Measurements from ENCODE around the gene BCL10. TPM values are rescaled to one million over a fixed set of nuclear protein-coding genes. Genes with fewer than 3 reads are reported as not detected.
A peak's percentile ranks its signal among the peaks of the same experiment; 100 is the strongest.

BCL10 gene
- polyA plus RNA-seq (ENCODE audit: insufficient read length in 12 of 12) = 10 to 100 TPM in 11 of 12 donors, not detected in 1; 12.0 to 19.6 (median 14.7) TPM
- long read RNA-seq, donor 1, transcript BCL10-203 (3 exons, 2,833 nt) = major isoform, 16 of 24 reads
- long read RNA-seq, donor 1, partial matches to known transcripts = 7 of 24 reads
- long read RNA-seq, donor 1, other reads (novel, unspliced or antisense) = 0 of 24 reads
- long read RNA-seq, donor 2, transcript BCL10-203 (3 exons, 2,833 nt) = major isoform, 5 of 7 reads
- long read RNA-seq, donor 2, partial matches to known transcripts = 0 of 7 reads
- long read RNA-seq, donor 2, other reads (novel, unspliced or antisense) = 0 of 7 reads
- long read RNA-seq, donor 3, partial matches to known transcripts = 0 of 3 reads
- long read RNA-seq, donor 3, other reads (novel, unspliced or antisense) = 0 of 3 reads
- long read RNA-seq, donor 4, transcript BCL10-203 (3 exons, 2,833 nt) = major isoform, 6 of 13 reads
- long read RNA-seq, donor 4, partial matches to known transcripts = 7 of 13 reads
- long read RNA-seq, donor 4, other reads (novel, unspliced or antisense) = 0 of 13 reads
- long read RNA-seq, donor 5, transcript BCL10-203 (3 exons, 2,833 nt) = major isoform, 5 of 5 reads
- long read RNA-seq, donor 5, partial matches to known transcripts = 0 of 5 reads
- long read RNA-seq, donor 5, other reads (novel, unspliced or antisense) = 0 of 5 reads
- long read RNA-seq, donor 6, partial matches to known transcripts = 0 of 6 reads
- long read RNA-seq, donor 6, other reads (novel, unspliced or antisense) = 0 of 6 reads
- long read RNA-seq, donor 7, partial matches to known transcripts = 0 of 2 reads
- long read RNA-seq, donor 7, other reads (novel, unspliced or antisense) = 0 of 2 reads
- long read RNA-seq, donor 8, transcript BCL10-203 (3 exons, 2,833 nt) = major isoform, 6 of 6 reads
- long read RNA-seq, donor 8, partial matches to known transcripts = 0 of 6 reads
- long read RNA-seq, donor 8, other reads (novel, unspliced or antisense) = 0 of 6 reads
- long read RNA-seq, donor 9, partial matches to known transcripts = 0 of 3 reads
- long read RNA-seq, donor 9, other reads (novel, unspliced or antisense) = 0 of 3 reads
- long read RNA-seq, donor 10, partial matches to known transcripts = 0 of 5 reads
- long read RNA-seq, donor 10, other reads (novel, unspliced or antisense) = 0 of 5 reads
- long read RNA-seq, donor 11, transcript BCL10-203 (3 exons, 2,833 nt) = major isoform, 8 of 9 reads
- long read RNA-seq, donor 11, partial matches to known transcripts = 0 of 9 reads
- long read RNA-seq, donor 11, other reads (novel, unspliced or antisense) = 0 of 9 reads

GRCh38 chr1:85276215-85276977 is at the start of gene BCL10:
Gene BCL10 (minus strand): TSS chr1:85276632. CDS start chr1:85276352, 280 bp downstream.
- peak; percentile 98 for DNase-seq

GRCh38 chr1:85325920-85326319 is 49.5 kb upstream of the BCL10 start:
- no peak for DNase-seq

GRCh38 chr1:85323770-85324169 is 47.3 kb upstream of the BCL10 start:
- DNase-seq = no peak

- DNase-seq = no peak
Measured at GRCh38 chr1:85322655-85323054, 46.2 kb upstream of the BCL10 start.

- no peak for DNase-seq
Measured at GRCh38 chr1:85321237-85321964, 45.0 kb upstream of the BCL10 start.

- no peak for DNase-seq
Measured at GRCh38 chr1:85320371-85321131, 44.1 kb upstream of the BCL10 start.

GRCh38 chr1:85319931-85320330 is 43.5 kb upstream of the BCL10 start:
- no peak for DNase-seq

- no peak for DNase-seq
Measured at GRCh38 chr1:85319491-85319890, 43.1 kb upstream of the BCL10 start.

- DNase-seq = no peak
Measured at GRCh38 chr1:85318217-85318616, 41.8 kb upstream of the BCL10 start.

GRCh38 chr1:85317560-85317959 is 41.1 kb upstream of the BCL10 start:
- DNase-seq = peak; percentile 45

GRCh38 chr1:85316321-85316720 is 39.9 kb upstream of the BCL10 start:
- no peak for DNase-seq

GRCh38 chr1:85315789-85316188 is 39.4 kb upstream of the BCL10 start:
- DNase-seq = no peak

GRCh38 chr1:85314726-85315125 is 38.3 kb upstream of the BCL10 start:
- DNase-seq = no peak

GRCh38 chr1:85313888-85314696 is 37.7 kb upstream of the BCL10 start:
- no peak for DNase-seq

GRCh38 chr1:85311818-85312217 is 35.4 kb upstream of the BCL10 start:
- no peak for DNase-seq

GRCh38 chr1:85308833-85309350 is 32.5 kb upstream of the BCL10 start:
- DNase-seq = no peak

GRCh38 chr1:85307987-85308832 is 31.8 kb upstream of the BCL10 start:
- peak; percentile 91 for DNase-seq

Data from muscle of arm (tissue), 14 donors.